IPS DF 4.7 (cell line): ENCODE results near the gene ADSL.

Source experiments
- DNase-seq: peaks from one replicate; pipeline ENCODE4 v3.0.0-alpha.2; 2013; ENCODE audit warnings: low spot score; ENCODE audit errors: extremely low read depth

The ADSL gene

DNA sequence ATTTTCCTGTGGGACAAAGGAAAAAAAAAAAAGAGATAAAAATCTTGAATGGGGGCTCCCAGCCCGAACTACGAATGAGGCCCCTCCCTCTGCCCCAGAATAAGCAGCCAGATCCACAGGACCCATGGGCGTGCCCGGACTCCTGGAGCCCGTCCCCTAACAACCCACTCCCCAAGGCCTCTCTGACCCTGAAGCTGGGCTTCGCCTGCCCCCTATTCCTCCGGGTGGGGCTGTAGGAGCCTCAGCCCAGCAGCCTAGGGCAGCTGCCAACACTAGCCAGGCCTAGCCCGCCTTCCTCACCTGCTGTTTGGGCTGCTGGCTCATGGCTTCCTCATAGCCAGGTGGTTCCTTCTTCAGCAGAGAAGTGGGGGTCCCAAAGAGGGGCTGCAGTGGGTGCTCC lies 70.7 kb downstream of the ADSL start:
- DNase-seq = no peak

DNA sequence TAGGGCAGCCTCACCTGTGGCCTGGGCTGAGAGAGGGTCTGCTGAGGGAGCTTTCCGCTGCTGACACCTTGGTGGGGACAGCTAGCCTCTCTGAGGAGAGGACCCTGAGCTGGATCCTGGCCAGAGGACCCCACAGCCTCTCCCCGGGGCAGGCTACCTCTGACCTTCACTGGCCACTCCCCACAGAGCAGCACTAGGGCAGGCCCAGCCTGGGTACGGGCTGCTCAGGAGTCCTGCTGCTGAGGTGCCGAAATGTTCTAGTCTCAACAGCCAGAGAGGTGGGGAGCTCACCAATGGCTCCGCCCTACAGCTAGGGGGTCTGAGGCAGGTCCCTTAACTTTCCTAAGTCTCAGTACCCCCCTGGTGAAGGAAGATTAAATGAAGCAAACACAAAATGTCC lies 71.6 kb downstream of the ADSL start:
- no peak for DNase-seq

DNA sequence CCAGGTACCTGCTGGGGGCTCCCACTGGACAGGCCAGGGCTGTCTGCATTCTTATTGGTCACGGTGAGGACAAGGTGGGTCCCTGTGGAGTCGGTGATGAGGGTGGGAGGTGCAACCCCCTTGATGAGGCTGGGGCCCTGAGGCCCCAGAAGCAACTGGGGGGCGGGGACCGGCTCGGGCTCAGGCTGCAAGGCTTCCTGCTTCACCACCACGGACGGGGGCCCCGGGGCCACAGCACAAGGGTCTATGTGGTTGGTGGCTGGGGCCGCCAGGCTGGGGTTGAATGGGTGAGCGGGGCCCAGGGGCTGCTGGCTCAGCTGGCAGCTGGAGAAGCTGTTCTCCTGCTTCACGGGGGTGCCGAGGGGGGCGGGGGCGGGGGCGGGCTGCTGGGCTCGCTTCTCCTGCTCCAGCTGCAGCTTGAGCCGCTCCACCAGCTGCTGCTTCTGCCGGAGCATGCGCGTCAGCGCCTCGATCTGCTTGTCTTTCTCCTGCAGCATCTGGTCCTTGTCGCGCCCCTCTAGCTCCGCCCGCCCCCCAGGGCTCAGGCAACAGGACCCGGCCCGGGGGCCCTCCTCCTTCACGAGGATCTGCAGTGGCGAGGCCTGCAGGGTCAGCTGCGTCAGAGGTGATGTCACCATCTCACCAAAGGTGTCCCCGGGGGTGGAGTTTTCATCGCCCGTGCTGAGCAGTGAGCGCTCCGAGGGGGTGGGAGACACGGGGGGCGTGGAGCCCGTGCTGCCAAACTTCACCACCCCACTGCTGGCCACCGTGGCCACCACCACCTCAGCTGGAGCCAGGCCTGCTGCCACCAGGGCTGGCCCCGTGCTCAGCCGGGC lies 72.3 kb downstream of the ADSL start:
- DNase-seq = no peak

DNA sequence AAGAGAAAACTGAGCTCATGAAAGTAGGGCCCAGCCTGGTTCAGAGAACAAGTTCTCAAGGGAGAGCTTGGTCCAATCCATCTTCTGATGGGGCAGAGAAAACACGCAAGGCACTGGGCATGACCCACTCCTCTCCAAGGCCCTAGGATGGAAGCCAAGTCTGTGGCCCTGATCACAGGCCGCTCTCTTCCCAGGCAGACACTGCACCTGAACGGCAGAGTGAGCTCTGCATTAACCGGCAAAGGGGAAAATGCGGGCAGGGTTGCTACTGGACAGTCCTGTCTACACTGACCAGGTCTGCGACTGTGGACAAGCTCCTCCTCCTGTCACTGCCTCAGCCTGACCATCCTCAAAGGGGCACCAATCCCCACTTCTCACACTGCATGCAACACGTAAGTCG lies 73.4 kb downstream of the ADSL start:
- no peak for DNase-seq

DNA sequence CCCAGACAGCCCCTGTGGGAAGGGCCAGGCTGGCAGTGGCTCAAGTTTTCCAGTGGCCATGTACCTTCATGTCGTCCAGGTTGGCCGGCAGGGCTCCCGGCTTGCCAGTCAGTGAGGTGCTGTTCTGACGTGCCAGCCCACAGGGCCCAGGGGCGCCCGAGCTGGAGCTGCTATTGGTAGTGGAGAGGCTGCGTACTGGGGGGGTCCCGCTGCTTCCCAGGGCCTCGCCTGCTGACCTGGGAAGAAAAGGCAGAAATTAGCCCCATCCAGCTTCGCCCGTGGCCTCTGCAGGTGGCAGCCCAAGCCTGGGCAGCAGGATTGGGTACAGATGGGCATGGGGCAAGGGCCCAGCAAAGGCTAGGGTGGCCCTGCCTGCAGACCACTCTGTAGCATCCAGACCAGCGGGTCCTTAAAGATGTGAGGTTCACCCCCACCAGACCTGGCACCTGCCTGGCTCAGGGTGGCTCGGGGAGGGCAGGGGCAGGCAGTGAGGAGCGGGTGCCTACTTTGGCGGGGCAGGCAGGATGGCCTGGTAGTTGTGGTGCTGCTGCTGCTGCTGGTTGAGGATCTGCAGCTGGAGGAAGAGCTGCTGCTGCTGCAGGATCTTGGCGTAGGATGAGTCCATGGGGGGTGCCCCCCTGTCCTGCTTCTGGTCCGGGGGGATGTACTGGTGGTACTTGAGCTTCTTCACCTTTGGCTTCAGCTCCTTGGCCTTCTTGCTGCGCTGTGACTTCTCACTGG lies 74.2 kb downstream of the ADSL start:
- no peak for DNase-seq

DNA sequence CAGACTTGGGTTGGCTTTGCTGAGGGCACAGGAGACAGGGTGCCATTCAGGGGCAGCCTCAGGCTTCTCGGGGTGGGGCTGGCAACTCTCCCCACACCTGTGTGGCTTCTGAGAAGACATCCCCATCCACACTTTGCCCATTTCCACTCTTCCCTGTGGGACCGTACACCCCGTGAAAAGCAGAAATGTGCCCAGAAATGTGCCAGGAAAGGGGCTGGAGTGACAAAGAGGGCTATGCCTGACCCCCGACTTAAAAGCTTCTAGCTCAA lies 74.7 kb downstream of the ADSL start:
- DNase-seq = no peak

DNA sequence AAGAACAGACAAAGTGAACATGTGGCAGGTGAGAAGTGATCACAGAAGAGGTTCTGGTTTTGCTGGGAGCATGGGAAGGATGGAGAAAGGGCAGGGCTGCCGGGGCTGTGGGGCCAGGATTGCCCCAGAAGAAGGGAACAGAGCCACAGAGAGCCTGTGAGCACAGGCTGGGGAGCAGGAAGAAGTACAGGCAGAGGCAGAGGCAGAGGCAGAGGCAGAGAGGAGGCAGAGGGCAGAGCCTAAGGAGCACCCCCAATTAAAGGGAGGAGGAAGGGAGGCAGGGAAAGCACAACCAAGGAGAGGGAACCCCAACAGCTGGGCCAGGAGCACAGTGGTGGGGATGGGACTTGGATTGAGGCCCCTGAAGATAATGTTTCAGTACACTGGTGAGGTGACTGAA lies 75.6 kb downstream of the ADSL start:
- no peak for DNase-seq

DNA sequence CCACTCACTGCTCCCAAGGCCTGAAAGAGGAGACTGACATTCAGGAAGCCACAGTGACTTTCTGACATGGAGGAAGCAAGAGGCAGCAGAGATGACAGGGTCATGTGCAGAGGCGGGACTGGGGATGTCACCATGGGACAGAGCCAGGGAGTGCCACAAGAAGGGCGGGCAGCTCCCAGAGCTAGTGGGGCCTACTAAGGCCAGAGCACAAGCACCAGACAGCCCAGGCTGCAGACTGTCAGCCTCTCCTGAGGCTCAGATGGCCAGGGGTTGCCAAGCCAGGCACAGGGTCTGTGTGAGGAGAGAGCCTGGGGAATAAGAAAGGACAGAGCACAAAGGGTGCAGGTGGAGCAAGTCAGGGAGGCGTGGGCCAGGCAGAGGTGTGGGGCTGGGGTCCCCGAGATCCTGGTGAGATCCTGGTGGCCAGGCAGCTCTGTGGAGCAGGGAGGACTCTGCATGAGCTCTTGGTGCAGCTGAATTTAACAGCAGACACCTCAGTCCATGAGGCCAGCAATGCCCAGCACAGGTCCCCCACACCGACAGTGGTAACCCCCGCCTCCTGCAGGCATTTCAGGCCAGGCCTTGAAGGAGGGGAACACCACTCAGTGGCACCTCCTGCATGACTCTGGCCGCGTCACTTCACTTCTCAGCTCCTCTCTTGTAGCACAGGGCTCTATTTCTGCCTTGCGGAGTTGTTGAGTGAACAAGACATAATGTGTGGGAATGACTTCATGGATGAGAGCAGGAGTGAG lies 76.4 kb downstream of the ADSL start:
- no peak for DNase-seq

DNA sequence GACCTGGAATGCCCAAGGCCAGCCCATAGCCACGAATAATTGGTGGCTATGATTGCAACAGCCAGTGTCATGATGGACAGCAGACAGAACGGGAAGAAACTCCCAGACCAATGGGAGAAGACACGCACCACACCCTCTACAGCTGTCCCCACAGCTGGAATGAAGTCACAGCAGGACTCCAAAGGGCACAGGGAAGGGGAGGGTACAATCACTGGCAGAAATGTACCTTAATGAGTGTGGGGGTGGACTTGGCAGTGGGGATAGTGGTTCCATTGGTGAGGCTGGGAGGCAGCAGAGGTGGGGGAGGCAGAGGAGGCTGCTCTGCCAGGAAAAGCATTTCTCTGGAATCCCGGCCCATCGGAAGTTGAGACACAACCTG lies 77.0 kb downstream of the ADSL start:
- no peak for DNase-seq

DNA sequence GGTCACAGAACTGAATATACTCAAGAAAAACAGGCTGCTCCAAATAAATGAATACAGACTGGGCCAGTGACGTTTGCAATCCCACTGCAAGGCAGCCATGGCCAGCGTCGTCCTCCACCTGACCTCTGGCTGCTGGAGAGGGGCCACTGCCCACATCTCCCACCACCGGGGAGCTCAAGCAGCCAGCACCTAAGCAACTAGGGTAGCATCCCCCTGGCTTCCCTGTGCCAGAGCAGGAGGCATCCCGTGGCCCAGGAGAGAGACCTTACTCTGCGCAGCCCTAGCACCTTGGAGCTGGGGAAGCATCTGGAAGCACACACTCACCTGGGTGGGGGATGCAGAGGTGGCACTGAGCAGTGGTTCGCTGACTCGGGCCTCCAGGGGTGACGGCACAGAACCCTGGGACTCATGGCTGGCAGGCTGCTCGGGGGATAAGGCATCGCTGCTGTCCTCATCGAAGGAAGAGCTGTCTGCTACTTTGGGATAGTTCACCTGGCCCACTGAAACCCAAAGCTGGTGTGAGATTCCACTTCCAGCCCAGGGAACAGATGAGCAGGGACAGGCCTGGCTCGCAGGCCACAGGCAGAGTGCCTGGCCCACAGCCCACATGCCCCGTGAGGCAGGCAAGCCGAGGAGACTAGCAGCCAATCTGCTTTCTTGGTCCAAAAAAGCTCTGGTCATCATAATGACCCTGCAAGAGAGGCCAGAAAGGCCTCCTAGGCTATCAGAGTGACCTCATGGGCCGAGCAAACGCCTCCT lies 77.8 kb downstream of the ADSL start:
- no peak for DNase-seq

DNA sequence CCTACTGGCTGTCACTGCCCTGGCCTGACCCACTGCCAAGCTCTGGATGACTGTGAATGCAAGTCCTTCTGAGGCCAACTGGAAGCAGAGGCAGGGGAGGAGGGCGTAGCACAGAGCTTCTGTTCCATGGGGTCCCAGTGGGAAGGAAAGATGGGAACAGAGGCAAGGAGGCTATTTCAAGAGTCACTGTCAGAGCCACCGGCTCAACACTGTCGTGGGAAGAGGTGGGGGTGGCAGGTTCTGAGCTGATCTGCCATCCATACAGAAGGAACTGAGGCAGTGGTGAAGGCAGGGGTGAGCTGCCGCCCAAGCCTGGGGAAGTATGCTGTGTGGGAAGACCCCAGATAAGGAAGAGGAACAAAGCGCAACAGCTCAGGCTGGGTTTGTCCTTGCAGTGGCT lies 78.8 kb downstream of the ADSL start:
- no peak for DNase-seq

DNA sequence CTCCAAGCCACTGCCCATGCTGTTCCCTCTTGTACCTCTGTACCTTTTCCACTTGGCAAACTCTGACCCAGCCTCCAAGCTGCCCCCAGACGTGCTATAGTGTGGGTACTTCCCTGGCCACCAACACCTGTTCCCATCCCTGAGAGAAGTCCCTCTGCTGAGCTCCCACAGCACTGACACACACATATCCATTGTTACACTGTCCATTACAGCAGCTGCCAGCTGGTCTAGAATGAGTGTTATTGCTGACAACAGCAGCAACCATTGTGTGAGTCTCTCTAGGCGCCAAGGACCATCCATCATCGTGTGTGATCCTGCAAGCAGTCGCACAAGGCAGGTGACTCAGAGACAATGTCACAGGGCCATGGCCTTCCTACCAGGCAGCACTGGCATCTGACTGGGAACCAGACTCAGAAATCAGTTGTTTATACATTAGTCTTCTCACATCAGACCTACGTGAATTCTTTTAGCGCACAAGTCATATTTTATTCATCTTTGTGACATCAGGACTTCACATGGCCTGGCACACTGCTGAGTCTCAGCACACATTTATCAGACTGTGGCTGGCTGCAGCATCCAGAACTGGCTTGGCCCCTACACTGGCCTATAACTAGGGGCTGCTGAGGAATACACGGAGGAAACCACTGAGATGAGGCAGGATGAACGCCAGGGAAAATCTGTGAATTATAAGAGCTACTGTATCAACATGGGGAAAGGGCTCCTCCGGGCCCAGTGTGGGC lies 80.5 kb downstream of the ADSL start:
- DNase-seq = no peak

DNA sequence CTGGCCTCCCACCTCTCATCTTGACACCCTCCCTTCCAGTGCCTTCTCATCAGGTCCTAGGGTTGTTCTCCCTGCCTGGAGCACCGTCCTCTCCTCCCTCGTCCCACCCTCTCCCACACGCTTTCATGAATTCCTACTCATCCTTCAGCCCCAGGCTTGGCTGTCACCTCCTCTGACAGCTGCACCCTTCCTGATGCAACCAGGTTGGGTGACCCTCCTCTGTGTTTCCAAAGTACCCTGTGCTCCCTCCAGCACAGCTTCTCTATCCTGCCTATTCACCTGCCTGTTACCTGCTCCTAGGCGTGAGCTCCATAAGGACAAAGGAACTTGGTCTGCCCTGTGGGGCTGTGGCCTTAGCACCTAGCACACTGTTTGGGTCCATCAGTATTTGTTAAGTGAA lies 82.5 kb downstream of the ADSL start:
- DNase-seq = no peak

DNA sequence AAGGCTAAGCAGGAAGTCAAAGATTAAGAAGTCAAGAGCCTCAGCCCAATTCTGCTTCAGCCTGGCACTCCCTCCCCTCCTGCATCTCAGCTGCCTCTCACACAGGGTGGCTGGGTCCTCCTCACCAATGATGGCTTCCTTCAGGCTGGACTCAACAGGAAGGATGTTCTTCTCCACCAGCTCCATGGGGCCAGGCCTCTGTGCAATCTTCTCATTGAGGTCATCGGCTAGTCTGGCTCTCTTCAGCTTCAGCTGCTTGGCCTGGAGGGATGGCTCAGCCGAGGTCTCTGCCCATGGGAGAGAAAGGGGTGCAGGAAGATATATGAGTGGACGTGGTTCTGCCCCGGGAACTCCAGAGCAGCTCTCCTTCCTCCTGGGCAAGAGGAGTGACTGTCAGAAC lies 83.2 kb downstream of the ADSL start:
- DNase-seq = no peak

DNA sequence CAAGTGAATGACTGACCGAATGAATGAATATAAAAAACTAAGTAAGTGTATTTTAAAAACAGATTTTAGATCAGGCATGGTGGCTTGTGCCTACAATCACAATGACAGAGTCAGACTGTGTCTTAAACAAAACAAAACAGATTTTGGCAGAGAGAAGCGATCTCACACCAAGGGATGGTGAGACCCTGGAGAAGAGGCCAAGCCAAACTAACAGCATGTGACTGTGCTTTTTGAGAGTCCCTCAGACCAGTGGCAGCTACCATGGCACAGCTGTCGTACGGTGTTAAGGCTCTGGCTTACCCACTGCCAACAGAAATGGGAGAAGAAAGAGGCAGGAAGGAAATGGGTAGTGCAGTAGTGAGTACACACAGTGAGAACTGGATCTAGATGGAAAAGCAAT lies 84.7 kb downstream of the ADSL start:
- DNase-seq = no peak

DNA sequence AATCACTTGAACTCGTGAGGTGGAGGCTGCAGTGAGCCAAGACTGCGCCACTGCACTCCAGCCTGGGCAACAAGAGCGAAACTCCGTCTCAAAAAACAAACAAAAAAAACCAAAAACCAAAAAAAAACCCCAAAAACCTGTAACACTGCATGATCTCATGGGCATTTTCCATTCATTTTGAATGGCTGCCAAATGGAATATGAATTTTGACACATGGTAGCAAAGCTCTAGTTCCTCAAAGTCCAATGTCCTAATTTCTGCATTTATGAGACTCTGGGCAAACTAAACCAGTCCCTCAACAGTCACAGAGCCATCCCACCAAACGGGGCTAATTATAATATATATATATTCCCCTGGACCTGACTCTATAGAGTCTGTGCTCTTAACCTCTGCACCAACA lies 85.9 kb downstream of the ADSL start:
- DNase-seq = no peak

DNA sequence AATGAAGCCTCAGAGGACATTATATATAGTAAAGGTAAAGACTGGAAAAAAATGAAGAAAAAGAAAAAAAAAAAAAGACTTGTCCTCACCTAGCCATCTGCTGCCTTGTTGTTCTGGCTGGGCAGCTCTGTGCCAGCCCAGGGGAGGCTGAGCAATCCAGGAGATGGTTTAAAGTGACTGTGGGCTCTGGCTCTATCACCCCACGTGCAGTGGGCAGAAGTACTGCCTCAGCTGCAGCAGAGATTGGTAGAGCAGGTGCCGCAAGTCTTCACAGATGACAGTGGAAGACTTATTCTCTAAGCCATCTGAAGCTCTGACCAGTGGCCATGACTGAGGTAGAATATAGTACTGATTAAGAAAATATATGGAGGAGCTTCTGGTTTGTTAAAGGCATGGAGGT lies 86.3 kb downstream of the ADSL start:
- DNase-seq = no peak

DNA sequence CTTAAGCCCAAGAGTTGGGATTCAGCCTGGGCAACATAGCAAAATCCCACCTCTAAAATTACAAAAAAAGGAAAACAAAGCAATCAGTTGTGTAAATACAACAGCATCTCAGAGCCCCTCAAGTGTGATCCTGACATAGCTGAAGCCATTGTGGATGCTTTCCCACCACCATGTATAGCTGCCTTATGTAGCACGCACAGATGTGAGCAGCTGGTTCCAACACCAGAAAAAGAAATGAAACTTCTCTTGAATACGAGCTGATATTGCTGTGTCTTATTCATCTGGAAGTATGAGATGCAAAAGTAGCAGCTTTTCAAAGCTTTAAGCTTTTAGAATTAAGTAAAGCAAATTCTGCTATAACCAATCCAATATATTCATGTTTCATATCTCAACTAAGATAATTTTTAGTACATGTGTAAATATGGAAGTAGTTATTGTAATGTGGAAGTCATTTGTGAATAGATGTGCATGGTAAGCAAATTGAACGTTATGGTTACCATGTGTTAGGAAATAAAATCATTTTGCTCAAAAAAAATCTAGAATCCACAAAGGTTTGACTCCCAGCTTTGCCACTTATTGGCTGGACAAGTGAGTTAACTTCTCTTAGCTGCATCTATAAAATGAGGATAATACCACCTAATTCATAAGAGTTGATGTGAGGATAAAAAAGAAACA lies 87.3 kb downstream of the ADSL start:
- DNase-seq = no peak

DNA sequence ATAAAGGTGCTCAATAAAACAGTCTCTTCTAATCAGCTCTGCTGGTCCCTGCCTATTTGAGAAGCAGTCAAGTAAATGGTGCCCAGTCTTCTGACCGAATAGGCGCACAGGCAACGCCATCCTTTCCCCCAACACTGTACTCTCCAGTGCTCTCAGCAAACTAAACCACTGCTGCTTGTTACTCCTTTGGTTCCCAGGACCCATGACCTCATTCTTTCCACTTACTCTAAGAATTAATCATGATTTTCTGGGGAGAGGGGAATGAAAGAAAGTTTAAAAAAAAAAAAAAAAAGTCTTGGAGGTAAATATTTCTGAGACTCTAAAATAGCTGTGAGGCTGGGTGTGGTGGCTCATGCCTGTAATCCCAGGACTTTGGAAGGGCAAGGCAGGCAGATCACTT lies 87.8 kb downstream of the ADSL start:
- no peak for DNase-seq

DNA sequence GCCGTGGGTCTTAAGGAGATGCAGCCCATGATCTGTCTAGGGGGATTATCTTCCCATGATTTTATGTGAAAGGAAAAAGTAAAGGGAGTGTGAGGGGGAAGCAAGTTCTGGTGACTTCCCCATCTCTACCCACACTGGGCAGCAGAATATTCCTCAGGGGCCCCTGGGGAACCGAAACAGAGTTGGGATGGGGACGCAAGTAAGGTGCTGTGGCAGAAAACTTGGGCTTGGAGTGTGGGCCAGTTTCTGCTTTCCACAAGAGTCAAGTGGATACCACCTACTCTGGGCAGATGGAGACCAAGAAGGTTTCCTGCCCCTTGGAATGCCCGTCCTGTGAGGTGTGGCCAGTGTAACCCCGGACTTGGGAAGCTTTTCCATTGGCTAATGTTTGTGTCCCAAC lies 88.4 kb downstream of the ADSL start:
- DNase-seq = no peak
